Measurements from ENCODE around the gene UBE2C. TPM values are rescaled to one million over a fixed set of nuclear protein-coding genes. Genes with fewer than 3 reads are reported as not detected.

The UBE2C gene
- total and polyA plus RNA-seq, 12 donors = 0.79 to 43.3 (median 2.7) TPM

- intact Hi-C loops (cut with DNase I) = no loop called here
These were observed 46.5 kb upstream of the UBE2C start for GRCh38 chr20:45765980-45766379.

GRCh38 chr20:45768479-45768878 lies 44.0 kb upstream of the UBE2C start:
- Histone ChIP-seq H3K27ac (no peak overlapping the region), H3K4me3 (no peak overlapping the region), H3K4me1 (replicated peaks in 1 of 2) (peaks cover 0 to 3% of the 10 kb centered on the region in 2 donors), H3K36me3 (replicated peaks in 1 of 2) (no peaks in the 10 kb centered on the region), H3K27me3 (no peaks in the 10 kb centered on the region), H3K9me3 (replicated peaks in 1 of 3) (no peaks in the 10 kb centered on the region)
- intact Hi-C loops (cut with DNase I) = no loop called here
- no peak for DNase-seq
- TF ChIP-seq CTCF (IDR thresholded peaks at IDR 0.05) (no peak), POLR2A (IDR thresholded peaks at IDR 0.05) (no peak)

More at GRCh38 chr20:45765980-45766379, 46.5 kb upstream of the UBE2C start:
- TF ChIP-seq CTCF (IDR thresholded peaks at IDR 0.05) (no peak), POLR2A (IDR thresholded peaks at IDR 0.05) (no peak)
- Histone ChIP-seq H3K4me3 (no peak overlapping the region), H3K36me3 (replicated peaks in 1 of 2) (no peaks in the 10 kb centered on the region), H3K27me3 (no peaks in the 10 kb centered on the region), H3K4me1 (replicated peaks in 1 of 2) (peaks cover 0 to 2% of the 10 kb centered on the region in 2 donors), H3K9me3 (replicated peaks in 1 of 3) (no peaks in the 10 kb centered on the region), H3K27ac (no peak overlapping the region)
- 55 to 75% (median 73%) methylated on average over 3 of the region's 3 CpGs for WGBS, 4 donors
- no peak for DNase-seq

GRCh38 chr20:45771182-45771759 lies 41.2 kb upstream of the UBE2C start:
- intact Hi-C loops (cut with DNase I) = loop anchor here (5.0 to 10.0 kb wide), 4 partner anchors 224 to 456 kb away; partner anchors contain the start of gene EPPIN (in 2 of the 2)
- Histone ChIP-seq H3K4me3 (no peak overlapping the region), H3K36me3 (replicated peaks in 1 of 2) (no peaks in the 10 kb centered on the region), H3K4me1 (replicated peaks in 1 of 2) (peaks cover 0 to 3% of the 10 kb centered on the region in 2 donors), H3K27ac (no peak overlapping the region), H3K9me3 (replicated peaks in 1 of 3) (no peaks in the 10 kb centered on the region), H3K27me3 (no peaks in the 10 kb centered on the region)
- 28 to 30% (median 29%) methylated on average over 5 of the region's 5 CpGs for WGBS, 4 donors
- TF ChIP-seq POLR2A (IDR thresholded peaks at IDR 0.05) = no peak
- TF ChIP-seq CTCF (IDR thresholded peaks at IDR 0.05) = peak; percentile 93 to 97 (median 96)
- DNase-seq = peak; percentile 71 to 92 (median 79)

DNA sequence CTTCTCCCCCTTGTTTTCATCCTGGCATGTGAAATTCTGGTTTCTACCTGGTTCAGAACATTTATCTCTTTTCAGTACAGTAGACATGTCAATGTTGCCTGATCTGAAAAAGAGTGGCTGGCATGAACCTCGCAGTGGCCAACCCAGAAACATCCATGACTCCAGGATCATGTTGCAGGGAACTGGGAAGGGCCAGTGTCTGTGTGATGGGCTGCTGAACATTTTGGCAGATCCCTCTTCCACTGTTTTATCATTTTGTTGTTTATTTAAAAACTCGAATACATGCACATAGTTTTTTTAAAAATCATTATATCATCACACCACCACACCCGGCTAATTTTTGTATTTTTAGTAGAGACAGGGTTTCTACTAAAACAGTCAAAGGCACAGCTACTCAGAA lies 39.8 kb upstream of the UBE2C start:
- H3K9me3 ChIP-seq (replicated peaks in 1 of 3) = no peaks in the 10 kb centered on the region
- TF ChIP-seq POLR2A (IDR thresholded peaks at IDR 0.05) (no peak), CTCF (IDR thresholded peaks at IDR 0.05) (no peak)
- intact Hi-C loops (cut with DNase I) = loop anchor here (5.0 to 10.0 kb wide), 4 partner anchors 225 to 458 kb away; partner anchors contain the start of gene EPPIN (in 2 of the 2)
- no peak for DNase-seq
- H3K27ac ChIP-seq = no peak overlapping the region
- H3K4me3 ChIP-seq = no peak overlapping the region
- 42 to 55% (median 48%) methylated on average over 3 of the region's 3 CpGs for WGBS, 4 donors
- peaks cover 0 to 3% of the 10 kb centered on the region in 2 donors for H3K4me1 ChIP-seq (replicated peaks in 1 of 2)
- no peaks in the 10 kb centered on the region for H3K27me3 ChIP-seq
- H3K36me3 ChIP-seq (replicated peaks in 1 of 2) = no peaks in the 10 kb centered on the region
